Esophagus (tissue), 2 donors: ENCODE results near the gene NFKBIB. TPM values are rescaled to one million over a fixed set of nuclear protein-coding genes. Genes with fewer than 3 reads are reported as not detected.
"Not testable (repeated sequence)": the region's sequence is repeated elsewhere in the genome, so short reads cannot be mapped to it uniquely, and the experiment has no call there.

ENCODE experiments used
- H3K27ac ChIP-seq, 2 donors: one replicate each; pipeline ENCODE4 v1.5.1; 2013; ENCODE audit warnings: low read depth in 2 of 2, mild to moderate bottlenecking in 2 of 2, inconsistent platforms in 1 of 2, low read length in 1 of 2, moderate library complexity in 1 of 2
- H3K27me3 ChIP-seq, 2 donors: one replicate each; pipeline ENCODE4 v1.6.1; 2013; ENCODE audit warnings: low read length in 2 of 2, control low read depth in 1 of 2, mild to moderate bottlenecking in 1 of 2; ENCODE audit not compliant: insufficient read depth in 2 of 2, control insufficient read depth in 1 of 2
- H3K36me3 ChIP-seq, 2 donors: one replicate each; pipeline ENCODE4 v1.6.1; 2013; ENCODE audit warnings: low read length in 1 of 2; ENCODE audit not compliant: control insufficient read depth in 2 of 2, insufficient read depth in 2 of 2
- H3K4me1 ChIP-seq, 2 donors: one replicate each; pipeline ENCODE4 v1.6.1; 2013; ENCODE audit warnings: low read length in 1 of 2; ENCODE audit not compliant: control insufficient read depth in 2 of 2, insufficient read depth in 2 of 2
- H3K4me3 ChIP-seq, 2 donors: one replicate each; pipeline ENCODE4 v1.5.1; 2013; ENCODE audit warnings: low read length in 2 of 2, mild to moderate bottlenecking in 2 of 2, low read depth in 1 of 2, moderate library complexity in 1 of 2
- H3K9me3 ChIP-seq, 2 donors: one replicate each; pipeline ENCODE4 v1.6.1; 2013; ENCODE audit warnings: mild to moderate bottlenecking in 2 of 2, low read depth in 1 of 2, low read length in 1 of 2, moderate library complexity in 1 of 2; ENCODE audit not compliant: control insufficient read depth in 2 of 2, insufficient read depth in 1 of 2
- WGBS, 2 donors: extraction: QIAGEN DNeasy Blood & Tissue Kit; methylation state at CpG; one replicate each; pipeline ENCODE4 v1.1.7; 2013; 5-methylcytosine and 5-hydroxymethylcytosine counted together
- polyA plus RNA-seq, 2 donors: library from polyadenylated mRNA; stranded (reverse); fragments of 200-250 nt; gene quantifications; one replicate each; pipeline ENCODE4 v1.2.3, GENCODE V29; 2013
- donor health status: healthy with polysubstance abuse.
- donor health status: Bipolar disorder and iron deficiency.

NFKBIB gene
- polyA plus RNA-seq, 2 donors = 34.3 to 44.0 TPM

DNA sequence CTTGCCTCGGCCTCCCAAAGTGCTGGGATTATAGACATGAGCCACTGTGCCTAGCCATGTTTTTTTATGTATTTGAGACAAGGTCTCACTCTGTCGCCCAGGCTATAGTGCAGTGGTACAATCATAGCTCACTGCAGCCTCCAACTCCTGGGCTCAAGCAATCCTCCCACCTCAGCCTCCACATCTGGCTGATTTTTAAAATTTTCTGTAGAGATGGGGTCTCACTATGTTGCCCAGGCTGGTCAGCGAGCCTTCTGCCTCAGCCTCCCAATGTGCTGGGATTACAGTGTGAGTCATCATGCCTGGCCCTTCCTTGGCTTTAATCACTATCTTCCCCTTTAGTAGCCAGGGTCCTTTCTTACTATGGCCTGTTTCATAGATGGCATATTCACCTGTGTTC, 15.1 kb upstream of the NFKBIB start:
- not testable (repeated sequence) for H3K27ac ChIP-seq, H3K4me3 ChIP-seq, H3K9me3 ChIP-seq, H3K4me1 ChIP-seq, H3K27me3 ChIP-seq
- WGBS, 2 donors = 95 to 96% methylated on average over 3 of the region's 3 CpGs
- peaks cover 10 to 16% of the 10 kb centered on the region in 2 donors for H3K36me3 ChIP-seq

DNA sequence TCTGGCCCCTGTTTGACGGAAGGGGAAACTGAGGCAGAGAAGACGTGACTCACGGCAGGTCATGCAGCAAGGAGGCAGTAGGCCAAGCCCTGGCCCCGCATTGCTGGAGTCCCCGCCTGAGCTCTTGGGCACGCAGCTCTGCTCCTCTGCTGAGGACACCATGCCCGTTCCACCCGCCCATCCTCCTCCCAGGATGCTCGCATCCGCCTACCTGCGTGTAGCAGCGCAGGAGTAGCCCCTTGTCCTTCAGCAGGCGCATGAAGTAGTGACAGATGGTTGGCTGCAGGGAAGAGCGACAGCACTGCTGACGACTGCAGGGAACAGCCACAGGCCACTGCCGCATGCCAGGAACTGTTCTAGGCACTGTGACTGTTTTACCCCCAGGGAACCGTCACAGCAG, 10.9 kb upstream of the NFKBIB start:
- Histone ChIP-seq H3K9me3 (no peaks in the 10 kb centered on the region), H3K36me3 (peaks cover 11 to 16% of the 10 kb centered on the region in 2 donors), H3K27ac (no peak overlapping the region), H3K4me1 (no peaks in the 10 kb centered on the region), H3K27me3 (no peaks in the 10 kb centered on the region), H3K4me3 (no peak overlapping the region)
- WGBS, 2 donors = 92 to 93% methylated on average over 17 of the region's 17 CpGs

DNA sequence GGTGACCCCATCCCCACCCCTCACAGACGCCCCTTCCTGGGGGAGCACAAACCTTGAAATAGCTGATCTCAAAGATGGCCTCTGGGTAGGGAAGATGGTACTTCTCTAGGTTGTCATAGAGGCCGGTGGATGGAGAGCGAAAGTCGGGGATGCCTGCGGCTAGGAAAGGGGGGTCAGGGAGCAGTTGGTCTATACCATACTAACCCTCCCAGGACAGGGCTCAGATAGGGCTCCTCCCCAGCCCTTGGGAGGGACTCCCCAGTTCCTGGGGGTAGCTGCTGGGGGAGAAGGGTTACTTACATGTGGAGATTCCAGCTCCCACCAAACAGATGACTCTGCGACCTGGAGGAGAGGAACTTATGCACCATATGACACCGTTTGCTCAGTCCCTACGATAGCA, 10.0 kb upstream of the NFKBIB start:
- Histone ChIP-seq H3K4me1 (no peaks in the 10 kb centered on the region), H3K27me3 (no peaks in the 10 kb centered on the region), H3K9me3 (no peaks in the 10 kb centered on the region), H3K27ac (no peak overlapping the region), H3K36me3 (peaks cover 11 to 16% of the 10 kb centered on the region in 2 donors), H3K4me3 (no peak overlapping the region)
- 84 to 92% methylated on average over 8 of the region's 8 CpGs for WGBS, 2 donors

DNA sequence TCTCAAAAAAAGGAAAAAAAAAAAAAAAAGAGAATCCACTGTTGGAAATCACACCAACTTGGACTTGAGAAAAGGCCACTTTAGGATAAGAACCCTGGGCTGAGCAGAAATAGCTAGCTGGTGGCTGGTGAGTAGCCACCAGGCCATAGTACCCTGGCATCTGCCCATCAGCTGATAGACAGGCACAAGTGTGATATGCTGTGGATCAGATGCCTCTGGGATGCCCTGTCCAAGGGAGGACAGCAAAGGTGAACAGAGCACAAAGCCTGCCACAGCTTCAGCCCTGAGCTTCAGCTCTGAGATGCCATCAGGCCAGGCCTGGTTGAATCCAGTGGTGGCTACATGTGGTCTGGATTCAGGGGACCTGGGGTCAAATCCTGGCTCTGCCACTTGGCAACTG, 9.1 kb upstream of the NFKBIB start:
- Histone ChIP-seq H3K27ac (no peak overlapping the region), H3K9me3 (no peaks in the 10 kb centered on the region), H3K27me3 (no peaks in the 10 kb centered on the region), H3K36me3 (peaks cover 11 to 19% of the 10 kb centered on the region in 2 donors), H3K4me1 (no peaks in the 10 kb centered on the region), H3K4me3 (no peak overlapping the region)

- H3K27me3 ChIP-seq = no peaks in the 10 kb centered on the region
- H3K36me3 ChIP-seq = peaks cover 11 to 21% of the 10 kb centered on the region in 2 donors
- H3K27ac ChIP-seq = no peak overlapping the region
- H3K4me3 ChIP-seq = no peak overlapping the region
- 81 to 87% methylated on average over 6 of the region's 6 CpGs for WGBS, 2 donors
- no peaks in the 10 kb centered on the region for H3K9me3 ChIP-seq
- no peaks in the 10 kb centered on the region for H3K4me1 ChIP-seq
Measured at GRCh38 chr19:38891771-38892170, 8.0 kb upstream of the NFKBIB start.

DNA sequence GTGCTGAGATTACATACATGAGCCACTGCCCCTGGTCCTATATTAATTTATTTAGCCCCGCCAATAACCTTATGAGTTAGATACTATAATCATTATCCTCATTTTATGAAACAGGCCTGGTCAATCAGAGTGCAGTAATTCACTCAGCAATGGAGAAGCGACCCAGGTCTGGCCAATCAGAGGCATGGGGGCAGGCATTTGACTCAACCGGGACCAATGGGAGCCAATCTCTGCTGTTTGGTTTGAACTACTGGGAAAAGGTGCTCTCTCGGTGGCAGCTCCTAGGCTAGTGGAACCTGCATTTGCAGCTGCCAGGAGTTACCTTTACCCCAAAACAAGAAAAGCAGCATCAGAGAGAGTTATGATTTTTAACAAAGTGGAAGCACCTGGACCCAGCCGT, 6.9 kb upstream of the NFKBIB start:
- Histone ChIP-seq H3K36me3 (peaks cover 11 to 21% of the 10 kb centered on the region in 2 donors), H3K27ac (no peak overlapping the region), H3K27me3 (no peaks in the 10 kb centered on the region), H3K9me3 (no peaks in the 10 kb centered on the region), H3K4me1 (peaks cover 0 to under 1% of the 10 kb centered on the region in 2 donors), H3K4me3 (no peak overlapping the region)
- 87 to 88% methylated on average over 5 of the region's 5 CpGs for WGBS, 2 donors

GRCh38 chr19:38893341-38893771, 6.4 kb upstream of the NFKBIB start:
- Histone ChIP-seq H3K27ac (no peak overlapping the region), H3K4me3 (no peak overlapping the region), H3K36me3 (peaks cover 11 to 20% of the 10 kb centered on the region in 2 donors), H3K4me1 (peaks cover 4 to 5% of the 10 kb centered on the region in 2 donors), H3K9me3 (no peaks in the 10 kb centered on the region), H3K27me3 (no peaks in the 10 kb centered on the region)
- WGBS, 2 donors = 85 to 86% methylated on average over 14 of the region's 14 CpGs

- H3K4me1 ChIP-seq = peaks cover 4 to 10% of the 10 kb centered on the region in 2 donors
- WGBS, 2 donors = 77 to 82% methylated on average over 9 of the region's 9 CpGs
- H3K4me3 ChIP-seq = no peak overlapping the region
- H3K36me3 ChIP-seq = peaks cover 0 to 8% of the 10 kb centered on the region in 2 donors
- no peaks in the 10 kb centered on the region for H3K9me3 ChIP-seq
- H3K27ac ChIP-seq = no peak overlapping the region
- no peaks in the 10 kb centered on the region for H3K27me3 ChIP-seq
Measured at GRCh38 chr19:38894968-38895367, 4.8 kb upstream of the NFKBIB start.

DNA sequence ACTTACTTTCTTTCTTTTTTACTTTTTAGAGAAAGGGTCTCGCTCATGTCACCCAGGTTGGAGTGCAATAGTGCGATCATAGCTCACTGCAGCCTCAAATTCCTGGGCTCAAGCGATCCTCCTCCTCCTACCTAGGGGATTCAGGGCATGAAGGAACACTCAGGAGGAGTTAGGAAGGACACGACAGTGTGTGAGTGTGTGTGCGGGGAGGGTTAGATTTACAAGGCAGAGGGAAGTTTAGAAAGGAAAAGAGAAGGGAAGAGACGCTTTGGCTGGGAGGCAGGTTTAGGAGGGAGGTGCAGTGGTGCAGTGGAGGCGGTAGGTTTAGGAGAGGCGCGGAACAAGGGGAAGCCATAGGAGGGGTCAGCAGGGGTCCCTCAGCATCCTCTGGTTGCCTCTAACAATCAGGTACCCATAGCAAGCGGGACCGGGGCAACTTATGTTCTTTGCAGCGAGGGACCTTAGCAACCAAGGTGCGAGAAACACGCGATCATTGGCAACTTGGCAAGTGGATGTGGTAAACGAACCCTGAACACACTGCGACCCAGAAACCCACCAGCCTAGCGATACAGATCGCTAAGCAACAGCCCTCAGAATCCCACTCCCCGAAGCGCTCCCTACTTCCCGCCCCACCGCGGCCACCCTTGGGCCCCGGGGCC, 852 bp upstream of the NFKBIB start:
- no peaks in the 10 kb centered on the region for H3K9me3 ChIP-seq
- peak overlapping the region; percentile 57 to 96 for H3K27ac ChIP-seq
- 5% methylated on average over 25 of the region's 25 CpGs for WGBS, 2 donors
- peaks cover 4 to 10% of the 10 kb centered on the region in 2 donors for H3K4me1 ChIP-seq
- no peaks in the 10 kb centered on the region for H3K27me3 ChIP-seq
- H3K4me3 ChIP-seq = peak overlapping the region; percentile 67 to 86
- peaks cover 0 to 5% of the 10 kb centered on the region in 2 donors for H3K36me3 ChIP-seq

- Histone ChIP-seq H3K36me3 (peaks cover 3 to 6% of the 10 kb centered on the region in 2 donors), H3K4me1 (peaks cover 6 to 10% of the 10 kb centered on the region in 2 donors), H3K27ac (peak overlapping the region; percentile 93 to 94), H3K27me3 (no peaks in the 10 kb centered on the region), H3K9me3 (no peaks in the 10 kb centered on the region), H3K4me3 (peak overlapping the region; percentile 86 to 95)
- WGBS, 2 donors = 2 to 3% methylated on average over 8 of the region's 8 CpGs
Measured at GRCh38 chr19:38900202-38900629, 447 bp downstream of the NFKBIB start.
